ENCODE measurements around the gene ARHGAP28. TPM values are rescaled to one million over a fixed set of nuclear protein-coding genes. Genes with fewer than 3 reads are reported as not detected.
A peak's percentile ranks its signal among the peaks of the same experiment; 100 is the strongest.

Gene ARHGAP28, protein sequence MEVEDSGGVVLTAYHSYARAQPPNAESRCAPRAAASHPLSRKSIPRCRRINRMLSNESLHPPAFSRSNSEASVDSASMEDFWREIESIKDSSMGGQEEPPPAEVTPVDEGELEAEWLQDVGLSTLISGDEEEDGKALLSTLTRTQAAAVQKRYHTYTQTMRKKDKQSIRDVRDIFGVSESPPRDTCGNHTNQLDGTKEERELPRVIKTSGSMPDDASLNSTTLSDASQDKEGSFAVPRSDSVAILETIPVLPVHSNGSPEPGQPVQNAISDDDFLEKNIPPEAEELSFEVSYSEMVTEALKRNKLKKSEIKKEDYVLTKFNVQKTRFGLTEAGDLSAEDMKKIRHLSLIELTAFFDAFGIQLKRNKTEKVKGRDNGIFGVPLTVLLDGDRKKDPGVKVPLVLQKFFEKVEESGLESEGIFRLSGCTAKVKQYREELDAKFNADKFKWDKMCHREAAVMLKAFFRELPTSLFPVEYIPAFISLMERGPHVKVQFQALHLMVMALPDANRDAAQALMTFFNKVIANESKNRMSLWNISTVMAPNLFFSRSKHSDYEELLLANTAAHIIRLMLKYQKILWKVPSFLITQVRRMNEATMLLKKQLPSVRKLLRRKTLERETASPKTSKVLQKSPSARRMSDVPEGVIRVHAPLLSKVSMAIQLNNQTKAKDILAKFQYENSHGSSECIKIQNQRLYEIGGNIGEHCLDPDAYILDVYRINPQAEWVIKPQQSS
- polyA plus RNA-seq (2013, experiment 1 of 2), result 44.4 TPM
- 56.6 TPM for polyA plus RNA-seq (2013, experiment 2 of 2)

DNA sequence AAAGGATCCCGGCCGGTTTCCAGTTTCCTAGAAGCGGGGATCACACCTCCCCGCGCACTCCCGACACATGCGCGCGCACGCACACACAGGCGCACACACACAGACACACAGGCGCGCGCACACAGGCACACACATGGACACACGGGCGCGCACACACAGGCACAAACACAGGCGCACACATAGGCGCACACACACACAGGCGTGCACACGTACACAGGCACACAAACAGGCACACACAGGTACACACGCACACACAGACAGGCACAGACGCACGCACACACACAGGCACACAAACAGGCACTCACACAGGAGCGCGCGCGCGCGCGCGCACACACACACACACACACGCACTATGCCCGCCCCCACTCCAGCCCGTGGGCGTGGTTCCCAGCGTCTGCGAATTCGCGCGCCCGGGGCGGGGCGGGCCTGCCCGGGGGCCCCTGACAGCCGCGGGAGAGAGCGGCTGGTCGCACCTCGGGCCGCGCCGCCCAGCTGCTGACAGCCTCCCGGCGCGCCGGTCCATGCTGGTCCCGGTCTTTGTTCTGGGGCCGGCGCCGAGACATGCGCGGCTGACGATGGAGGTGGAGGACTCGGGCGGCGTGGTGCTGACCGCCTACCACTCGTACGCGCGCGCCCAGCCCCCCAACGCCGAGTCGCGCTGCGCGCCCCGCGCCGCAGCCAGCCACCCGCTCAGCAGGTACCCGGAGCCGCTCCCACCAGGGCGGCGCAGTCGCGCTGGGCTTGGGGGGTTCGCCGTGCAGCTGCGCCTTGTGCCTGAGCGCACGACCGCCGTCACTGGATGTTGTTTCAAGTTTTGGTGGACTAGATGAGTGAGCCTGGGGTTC lies at the start of gene ARHGAP28:
Gene ARHGAP28, plus strand, starts transcription at position 470 of the 845 bp plus-strand sequence. Its CDS starts 106 bp downstream, at position 576.
- Histone ChIP-seq H3K36me3 (ENCODE audit: control insufficient read depth, insufficient read depth, low read length) (no peaks in the 10 kb centered on the region), H3K4me3 (ENCODE audit: extremely low read depth, insufficient read depth, low read length, poor library complexity, severe bottlenecking) (peak within 1 kb of the TSS; percentile 57), H3K9me3 (ENCODE audit: control insufficient read depth, low read length) (no peaks in the 10 kb centered on the region), H3K27ac (ENCODE audit: low read depth, low read length, severe bottlenecking) (peak within 1 kb of the TSS; percentile 95), H3K4me1 (ENCODE audit: control insufficient read depth, insufficient read depth, low read length, poor library complexity, severe bottlenecking) (peaks cover 15% of the 10 kb centered on the region)
- WGBS, 2 experiments (ENCODE audit: insufficient coverage in 2 of 2), result 0 to 1% methylated on average over 24 to 35 of the region's 96 CpGs

DNA sequence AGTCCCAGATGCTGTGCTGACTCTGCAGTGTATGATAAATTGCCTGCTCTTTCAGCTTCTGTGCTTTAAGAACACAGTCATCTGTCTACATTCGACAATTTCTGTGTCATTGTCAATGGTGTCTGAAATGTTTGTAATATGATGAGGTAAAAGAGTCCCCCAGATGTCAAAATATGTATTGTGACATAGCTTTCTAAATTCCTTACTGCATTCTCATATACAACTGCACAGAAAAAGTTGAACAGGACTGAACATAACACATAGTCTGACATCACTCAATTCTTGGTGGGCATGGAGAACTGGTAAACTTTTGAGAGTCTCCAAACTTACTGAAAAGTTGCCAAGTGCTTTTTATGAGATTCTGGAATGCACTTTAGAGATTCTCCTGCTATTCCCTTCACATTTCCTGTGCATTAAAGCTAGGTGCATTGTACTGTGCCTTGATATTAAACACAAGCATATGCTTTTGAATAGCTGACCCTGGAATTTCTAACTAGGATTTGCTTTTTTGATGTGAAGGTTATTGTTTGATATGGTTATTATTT lies 48.1 kb upstream of the ARHGAP28 start:
- Histone ChIP-seq H3K4me3 (ENCODE audit: extremely low read depth, insufficient read depth, low read length, poor library complexity, severe bottlenecking) (no peak overlapping the region), H3K4me1 (ENCODE audit: control insufficient read depth, insufficient read depth, low read length, poor library complexity, severe bottlenecking) (peaks cover 3% of the 10 kb centered on the region), H3K36me3 (ENCODE audit: control insufficient read depth, insufficient read depth, low read length) (no peaks in the 10 kb centered on the region), H3K27ac (ENCODE audit: low read depth, low read length, severe bottlenecking) (no peak overlapping the region), H3K9me3 (ENCODE audit: control insufficient read depth, low read length) (no peaks in the 10 kb centered on the region)
- no CpG with 5 or more reads among the region's 1 CpG for WGBS, 2 experiments (ENCODE audit: insufficient coverage in 2 of 2)

DNA sequence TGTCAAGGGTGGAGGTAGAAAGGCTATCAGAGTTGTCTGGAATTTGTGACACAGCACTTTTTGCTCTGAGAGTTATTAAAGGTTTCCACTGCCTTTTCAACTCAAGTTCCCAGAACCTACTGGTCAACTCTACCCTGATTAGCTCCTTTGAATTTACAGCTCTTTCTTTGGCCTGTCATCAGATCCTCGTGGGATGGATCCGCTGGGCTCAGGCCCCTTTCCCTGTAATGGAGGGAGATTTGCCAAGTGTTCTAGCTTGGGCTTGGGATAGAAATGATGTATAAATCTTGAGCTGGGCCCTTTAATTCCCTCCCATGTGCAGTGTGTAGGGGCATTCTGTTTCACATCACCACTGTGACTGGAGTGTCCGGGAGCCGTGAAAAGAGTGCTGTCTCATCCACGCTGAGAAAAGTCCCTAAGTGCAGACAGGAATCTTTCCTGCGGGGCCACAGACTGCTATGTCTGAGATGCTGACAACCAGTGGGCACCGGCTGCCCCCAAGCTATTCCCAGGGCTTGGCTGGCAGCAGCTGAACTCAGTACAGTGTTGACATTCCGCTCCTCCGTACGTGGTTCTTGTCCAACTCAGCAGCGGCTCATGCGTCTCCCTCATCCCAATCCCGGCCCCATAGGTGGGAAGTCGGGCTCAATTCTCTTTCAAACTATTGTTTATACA lies 46.9 kb upstream of the ARHGAP28 start:
- 90% methylated on average over 12 of the region's 14 CpGs for WGBS, 2 experiments (ENCODE audit: insufficient coverage in 2 of 2)

DNA sequence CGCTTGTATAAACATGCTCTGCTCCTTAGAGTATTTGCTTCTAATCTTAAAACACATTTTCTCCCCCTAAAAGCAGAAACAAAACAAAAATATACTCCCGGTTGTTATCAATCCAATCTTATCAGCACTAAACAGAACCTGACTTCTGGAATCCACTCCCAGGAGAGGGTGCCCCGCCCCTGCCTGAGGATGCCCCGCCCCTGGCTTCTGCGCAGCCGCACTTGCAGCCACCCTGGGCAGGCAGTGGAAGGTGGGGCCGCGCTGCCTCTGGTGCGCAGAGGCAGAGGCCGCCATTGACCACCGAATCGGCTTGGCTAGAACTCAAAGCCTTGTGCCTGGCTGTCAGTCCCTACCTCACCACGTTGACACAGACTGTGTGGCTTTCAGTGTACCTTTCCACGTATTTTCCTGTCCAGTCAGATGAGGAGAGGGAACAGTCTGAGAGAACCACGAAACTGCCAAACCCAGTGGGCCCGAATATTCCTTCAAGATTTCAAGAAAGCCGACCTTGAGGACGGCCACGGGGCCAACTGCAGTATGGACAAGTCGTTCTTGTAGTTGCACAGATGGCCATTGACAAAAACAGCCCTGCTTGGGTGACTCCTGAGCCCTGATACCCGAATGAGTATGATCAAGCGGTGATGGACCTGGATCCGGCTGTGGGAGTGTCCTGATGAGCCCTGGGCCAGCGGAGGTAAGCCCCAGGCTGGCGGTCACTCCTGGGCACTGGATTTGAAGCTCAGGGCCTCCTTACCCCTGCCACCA lies 46.2 kb upstream of the ARHGAP28 start:
- Histone ChIP-seq H3K4me1 (ENCODE audit: control insufficient read depth, insufficient read depth, low read length, poor library complexity, severe bottlenecking) (peaks cover 3% of the 10 kb centered on the region), H3K27ac (ENCODE audit: low read depth, low read length, severe bottlenecking) (peak overlapping the region; percentile 18), H3K4me3 (ENCODE audit: extremely low read depth, insufficient read depth, low read length, poor library complexity, severe bottlenecking) (no peak overlapping the region), H3K36me3 (ENCODE audit: control insufficient read depth, insufficient read depth, low read length) (no peaks in the 10 kb centered on the region), H3K9me3 (ENCODE audit: control insufficient read depth, low read length) (no peaks in the 10 kb centered on the region)
- 94 to 95% methylated on average over 16 to 24 of the region's 25 CpGs for WGBS, 2 experiments (ENCODE audit: insufficient coverage in 2 of 2)

More for the DNA sequence above, 46.9 kb upstream of the ARHGAP28 start:
- peak overlapping the region; percentile 18 for H3K27ac ChIP-seq (ENCODE audit: low read depth, low read length, severe bottlenecking)
- H3K4me1 ChIP-seq (ENCODE audit: control insufficient read depth, insufficient read depth, low read length, poor library complexity, severe bottlenecking), result peaks cover 3% of the 10 kb centered on the region
- H3K36me3 ChIP-seq (ENCODE audit: control insufficient read depth, insufficient read depth, low read length), result no peaks in the 10 kb centered on the region
- no peak overlapping the region for H3K4me3 ChIP-seq (ENCODE audit: extremely low read depth, insufficient read depth, low read length, poor library complexity, severe bottlenecking)
- no peaks in the 10 kb centered on the region for H3K9me3 ChIP-seq (ENCODE audit: control insufficient read depth, low read length)

DNA sequence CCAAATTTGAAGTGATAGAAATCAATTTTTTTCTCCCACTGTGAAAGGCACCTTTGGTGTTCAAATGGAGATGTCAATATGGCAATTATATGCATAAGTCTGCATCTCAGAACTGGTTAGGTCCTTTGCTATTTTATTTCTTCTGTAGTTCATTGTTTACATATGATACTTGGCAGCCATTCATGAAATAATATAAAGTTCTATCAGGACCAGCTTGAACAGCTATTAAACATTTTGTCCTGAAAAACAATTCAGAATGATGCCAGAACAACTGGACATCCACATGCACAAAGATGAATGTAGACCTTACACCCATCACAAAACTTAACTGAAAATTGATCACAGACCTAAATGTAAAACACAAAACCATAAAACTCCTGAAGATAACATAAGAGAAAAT lies 41.8 kb upstream of the ARHGAP28 start:
- Histone ChIP-seq H3K36me3 (ENCODE audit: control insufficient read depth, insufficient read depth, low read length) (no peaks in the 10 kb centered on the region), H3K4me3 (ENCODE audit: extremely low read depth, insufficient read depth, low read length, poor library complexity, severe bottlenecking) (no peak overlapping the region), H3K4me1 (ENCODE audit: control insufficient read depth, insufficient read depth, low read length, poor library complexity, severe bottlenecking) (peaks cover 2% of the 10 kb centered on the region), H3K9me3 (ENCODE audit: control insufficient read depth, low read length) (no peaks in the 10 kb centered on the region), H3K27ac (ENCODE audit: low read depth, low read length, severe bottlenecking) (no peak overlapping the region)

DNA sequence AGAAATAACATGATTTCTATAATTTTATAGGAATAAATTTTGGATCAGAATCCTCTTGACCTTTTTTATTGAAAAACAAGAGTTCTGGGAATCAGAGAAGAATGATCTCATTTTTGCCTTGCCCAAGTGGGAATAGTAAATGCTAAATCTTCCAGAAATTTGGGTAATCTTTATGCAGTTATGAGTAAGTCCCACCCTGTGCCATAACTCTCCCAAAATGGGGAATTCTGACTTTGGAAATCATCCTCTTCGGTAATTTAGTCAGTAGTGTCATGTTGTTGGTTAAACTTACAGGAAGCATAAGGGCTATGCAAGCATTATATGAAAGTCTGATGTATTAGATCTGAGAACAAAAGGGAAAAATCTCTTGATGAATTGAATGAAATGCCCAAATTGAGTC lies 20.6 kb upstream of the ARHGAP28 start:
- WGBS, 2 experiments (ENCODE audit: insufficient coverage in 2 of 2), result 92 to 100% methylated on average over 1 of the region's 1 CpG
- no peak overlapping the region for H3K4me3 ChIP-seq (ENCODE audit: extremely low read depth, insufficient read depth, low read length, poor library complexity, severe bottlenecking)
- no peaks in the 10 kb centered on the region for H3K36me3 ChIP-seq (ENCODE audit: control insufficient read depth, insufficient read depth, low read length)
- no peak overlapping the region for H3K27ac ChIP-seq (ENCODE audit: low read depth, low read length, severe bottlenecking)
- no peaks in the 10 kb centered on the region for H3K9me3 ChIP-seq (ENCODE audit: control insufficient read depth, low read length)
- H3K4me1 ChIP-seq (ENCODE audit: control insufficient read depth, insufficient read depth, low read length, poor library complexity, severe bottlenecking), result peaks cover 5% of the 10 kb centered on the region

DNA sequence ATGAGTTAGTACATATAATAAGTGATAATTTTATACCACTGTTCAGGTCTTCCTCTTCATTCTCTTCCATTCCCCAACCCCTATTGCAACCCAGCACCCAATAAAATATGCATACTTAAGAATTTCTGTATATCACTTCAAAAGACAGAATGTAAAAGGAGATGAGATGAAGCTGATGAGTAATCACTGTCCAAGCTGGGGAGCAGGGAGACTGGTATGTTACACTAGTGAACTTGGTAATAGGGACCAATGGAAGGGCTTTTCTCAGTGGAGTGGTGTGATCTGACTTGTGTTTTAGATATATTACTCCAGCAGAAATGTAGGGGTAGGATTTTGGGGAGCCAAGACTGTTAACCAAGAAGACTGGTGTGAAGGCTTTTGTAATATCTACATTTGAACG lies 18.0 kb upstream of the ARHGAP28 start:
- H3K4me1 ChIP-seq (ENCODE audit: control insufficient read depth, insufficient read depth, low read length, poor library complexity, severe bottlenecking), result peaks cover 14% of the 10 kb centered on the region
- 86 to 100% methylated on average over 1 of the region's 1 CpG for WGBS, 2 experiments (ENCODE audit: insufficient coverage in 2 of 2)
- no peak overlapping the region for H3K4me3 ChIP-seq (ENCODE audit: extremely low read depth, insufficient read depth, low read length, poor library complexity, severe bottlenecking)
- no peaks in the 10 kb centered on the region for H3K9me3 ChIP-seq (ENCODE audit: control insufficient read depth, low read length)
- no peaks in the 10 kb centered on the region for H3K36me3 ChIP-seq (ENCODE audit: control insufficient read depth, insufficient read depth, low read length)
- no peak overlapping the region for H3K27ac ChIP-seq (ENCODE audit: low read depth, low read length, severe bottlenecking)

DNA sequence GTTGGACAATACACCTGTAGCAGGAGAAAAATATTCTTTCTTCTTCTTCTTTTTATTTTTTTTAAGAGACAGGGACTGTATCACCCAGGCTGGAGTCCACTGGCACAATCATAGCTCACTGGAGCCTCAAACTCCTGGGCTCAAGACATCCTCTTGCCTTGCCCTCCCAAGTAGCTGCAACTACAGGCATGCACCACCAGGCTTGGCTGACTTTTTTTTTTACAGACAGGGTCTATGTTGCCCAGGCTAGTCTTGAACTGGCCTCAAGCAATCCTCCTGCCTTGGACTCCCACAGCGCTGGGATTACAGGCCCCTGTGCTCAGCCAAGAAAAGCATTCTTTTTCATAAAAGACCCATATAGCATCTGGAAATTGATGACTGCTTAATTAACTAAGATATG lies 17.1 kb upstream of the ARHGAP28 start:
- H3K4me1 ChIP-seq (ENCODE audit: control insufficient read depth, insufficient read depth, low read length, poor library complexity, severe bottlenecking), result peaks cover 14% of the 10 kb centered on the region
- WGBS, 2 experiments (ENCODE audit: insufficient coverage in 2 of 2), result 67% methylated on average over 1 of the region's 1 CpG; no CpG with 5 or more reads in 1 of the 2 experiments
- H3K36me3 ChIP-seq (ENCODE audit: control insufficient read depth, insufficient read depth, low read length), result no peaks in the 10 kb centered on the region
- no peak overlapping the region for H3K27ac ChIP-seq (ENCODE audit: low read depth, low read length, severe bottlenecking)
- H3K9me3 ChIP-seq (ENCODE audit: control insufficient read depth, low read length), result no peaks in the 10 kb centered on the region
- H3K4me3 ChIP-seq (ENCODE audit: extremely low read depth, insufficient read depth, low read length, poor library complexity, severe bottlenecking), result no peak overlapping the region

DNA sequence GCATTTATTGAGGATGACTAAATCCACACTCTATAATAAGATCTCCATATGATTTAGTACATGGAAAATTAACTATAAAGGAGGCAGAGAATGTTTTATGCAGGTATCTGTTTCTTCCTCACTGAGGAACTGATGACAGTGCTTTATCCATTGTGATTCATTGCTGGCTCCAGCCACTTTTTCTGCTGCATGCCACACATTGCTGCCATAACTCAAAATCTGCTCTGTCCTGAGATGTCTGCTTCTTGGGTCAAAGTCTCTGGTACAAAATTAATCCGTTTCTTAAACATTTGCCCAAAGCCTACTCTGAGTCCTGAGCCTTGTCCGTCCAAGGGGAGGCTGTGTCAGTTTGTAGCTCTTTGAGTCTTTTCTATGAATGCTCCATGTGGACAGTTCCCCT lies 15.5 kb upstream of the ARHGAP28 start:
- no peaks in the 10 kb centered on the region for H3K9me3 ChIP-seq (ENCODE audit: control insufficient read depth, low read length)
- no peaks in the 10 kb centered on the region for H3K36me3 ChIP-seq (ENCODE audit: control insufficient read depth, insufficient read depth, low read length)
- peaks cover 18% of the 10 kb centered on the region for H3K4me1 ChIP-seq (ENCODE audit: control insufficient read depth, insufficient read depth, low read length, poor library complexity, severe bottlenecking)
- no peak overlapping the region for H3K4me3 ChIP-seq (ENCODE audit: extremely low read depth, insufficient read depth, low read length, poor library complexity, severe bottlenecking)
- 67% methylated on average over 1 of the region's 2 CpGs; no CpG with 5 or more reads in 1 of the 2 experiments for WGBS, 2 experiments (ENCODE audit: insufficient coverage in 2 of 2)
- peak overlapping the region; percentile 76 for H3K27ac ChIP-seq (ENCODE audit: low read depth, low read length, severe bottlenecking)

Measured in mesodermal cell (in vitro differentiated cells).